ENCODE measurements around the gene SNX17.
"Not testable (repeated sequence)": the region's sequence is repeated elsewhere in the genome, so short reads cannot be mapped to it uniquely, and the experiment has no call there.

The SNX17 gene

GRCh38 chr2:27400348-27401135 is 30.1 kb downstream of the SNX17 start:
- DNase-seq: no peak

GRCh38 chr2:27407798-27408491 is 37.5 kb downstream of the SNX17 start:
- DNase-seq: peak; percentile 30

- DNase-seq: no peak
These were observed 38.3 kb downstream of the SNX17 start for GRCh38 chr2:27408601-27409320.

GRCh38 chr2:27409321-27410073 is 39.1 kb downstream of the SNX17 start, which contains the start of gene PPM1G:
TSS of gene PPM1G (minus strand) at chr2:27409591. CDS start at chr2:27409422, 169 bp downstream.
- peak; percentile 73 for DNase-seq

- no peak for DNase-seq
These were observed 42.2 kb downstream of the SNX17 start for GRCh38 chr2:27412419-27413152.

GRCh38 chr2:27416151-27416550 is 45.7 kb downstream of the SNX17 start:
- no peak for DNase-seq

GRCh38 chr2:27420996-27421395 is 50.6 kb downstream of the SNX17 start:
- DNase-seq: no peak

GRCh38 chr2:27421660-27422250 is 51.3 kb downstream of the SNX17 start:
- DNase-seq: no peak

- DNase-seq: no peak
These were observed 52.5 kb downstream of the SNX17 start for GRCh38 chr2:27422958-27423357.

- not testable (repeated sequence) for DNase-seq
These were observed 54.6 kb downstream of the SNX17 start for GRCh38 chr2:27425039-27425438.

Measured in NCI-H2081 treated with DMSO at 0.1 percent for 48 hours (cell line).